K562 (cell line): ENCODE measurements around the gene GDF11. TPM values are rescaled to one million over a fixed set of nuclear protein-coding genes. Genes with fewer than 3 reads are reported as not detected.

ENCODE experiments used
- ELF1 ChIP-seq: fragments of 200-800 bp; sonication (Bioruptor generic); IDR thresholded peaks from 2 replicates; pipeline ENCODE4 v1.6.1; 2016; ENCODE audit warnings: missing genetic modification characterization, missing compliant biosample characterization
- RAD21 ChIP-seq, 2 experiments: fragments of 250-450 bp in 1 of 2; fragments of 450-650 bp in 1 of 2; sonication (Bioruptor Pico) in 1 of 2; formaldehyde crosslinking in 1 of 2; IDR thresholded peaks in 1 of 2; conservative IDR thresholded peaks in 1 of 2; 2 replicates each; pipeline versions ENCODE4 v1.4.0 to v1.8.0; 2020 to 2022; ENCODE audit warnings: mild to moderate bottlenecking in 2 of 2, moderate library complexity in 1 of 2
- RNF2 ChIP-seq: sonication (generic); IDR thresholded peaks from 2 replicates; pipeline ENCODE4 v1.6.1; 2016
- polyA plus RNA-seq, 8 experiments: library from polyadenylated mRNA; depleted of rRNA in 4 of 8; stranded (reverse) in 5 of 8; unstranded in 3 of 8; fragments of >200 nt; fragmentation: Nextera tagmentation in 2 of 8; fragmentation: Illumina TruSeq in 1 of 8; extraction: Ambion mirVana in 2 of 8; extraction: Trizol in 1 of 8; gene quantifications; 2 replicates each; pipeline versions ENCODE4 v1.2.1 to v1.2.3, GENCODE V29; 2011 to 2014; ENCODE audit warnings: inconsistent platforms in 1 of 8, missing spikeins in 1 of 8
- total RNA-seq, 7 experiments: library from RNA; depleted of rRNA in 6 of 7; stranded (reverse); fragments of >200 nt in 6 of 7; fragmentation: Illumina TruSeq in 2 of 7; extraction: Trizol in 2 of 7; gene quantifications; 2 replicates each; pipeline versions ENCODE4 v1.2.1 to v1.2.3, GENCODE V29; 2011 to 2021; ENCODE audit warnings: low replicate concordance in 1 of 7
- TF ChIP-seq, protein P1 (sequence below): sonication (generic); formaldehyde crosslinking; IDR thresholded peaks from 2 replicates; pipeline ENCODE4 v1.8.0; 2023; ENCODE audit warnings: missing genetic modification reagents, mild to moderate bottlenecking, borderline replicate concordance
- TF ChIP-seq, protein P2 (sequence below), 2 experiments: fragments of 450-650 bp in 1 of 2; sonication (generic) in 1 of 2; formaldehyde crosslinking in 1 of 2; IDR thresholded peaks; 2 replicates each; pipeline versions ENCODE4 v1.7.1 to v1.9.0; 2016 to 2022; ENCODE audit warnings: inconsistent platforms in 1 of 2, mild to moderate bottlenecking in 1 of 2, missing genetic modification reagents in 1 of 2
- TF ChIP-seq, protein P3 (sequence below): fragments of 250-450 bp; sonication (Bioruptor Pico); IDR thresholded peaks from 2 replicates; pipeline ENCODE4 v1.8.0; 2022; ENCODE audit warnings: inconsistent platforms

The GDF11 gene
- total and polyA plus RNA-seq, 9 of the 15 experiments (the other 6 are each of a cell fraction or from before 2014, with no cell fraction given): 1.4 to 15.7 (median 4.8) TPM

DNA sequence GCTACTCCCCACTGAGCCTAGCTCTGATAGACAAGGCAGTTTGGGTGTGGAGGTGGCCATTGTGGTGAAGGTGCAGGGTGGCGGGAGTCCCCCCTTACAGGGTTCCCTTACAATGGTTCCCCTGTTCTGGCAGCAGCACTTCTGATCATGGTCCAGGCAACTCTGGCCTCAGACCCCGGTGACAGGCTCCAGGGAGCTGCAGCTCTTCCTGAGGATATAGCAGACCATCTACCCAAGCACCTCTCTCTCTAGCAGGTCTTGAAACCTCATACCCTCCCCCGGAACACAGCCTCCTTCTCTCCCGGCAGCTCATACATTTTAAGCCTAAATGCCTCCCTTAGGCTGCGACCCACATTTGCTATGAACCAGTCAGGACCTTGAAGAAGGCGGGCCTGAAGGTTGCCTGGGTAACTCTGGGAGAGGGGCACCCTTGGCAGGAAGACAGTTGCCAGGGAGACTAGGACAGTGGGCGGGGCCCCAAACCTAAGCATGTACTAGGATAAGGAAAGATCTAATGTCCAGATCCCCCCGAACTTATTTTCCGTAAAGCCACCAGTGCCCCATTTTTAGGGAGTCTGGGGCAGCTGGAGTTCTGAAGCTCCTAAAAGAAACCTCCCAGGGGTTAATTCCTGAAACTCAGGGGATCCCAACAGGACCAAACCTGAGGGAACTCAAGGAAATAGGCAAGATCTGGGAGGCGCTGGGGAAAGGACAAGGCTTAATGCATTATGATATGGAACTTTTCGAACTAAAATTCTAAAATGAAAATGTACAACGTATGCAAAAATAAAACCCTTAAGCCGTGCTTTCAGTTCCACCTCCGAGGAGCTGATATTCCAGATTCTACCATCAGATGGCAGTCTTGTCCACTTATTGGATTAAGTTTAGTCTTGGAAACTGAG, 4.5 kb upstream of the GDF11 start (continued):
- TF ChIP-seq, protein P1, sequence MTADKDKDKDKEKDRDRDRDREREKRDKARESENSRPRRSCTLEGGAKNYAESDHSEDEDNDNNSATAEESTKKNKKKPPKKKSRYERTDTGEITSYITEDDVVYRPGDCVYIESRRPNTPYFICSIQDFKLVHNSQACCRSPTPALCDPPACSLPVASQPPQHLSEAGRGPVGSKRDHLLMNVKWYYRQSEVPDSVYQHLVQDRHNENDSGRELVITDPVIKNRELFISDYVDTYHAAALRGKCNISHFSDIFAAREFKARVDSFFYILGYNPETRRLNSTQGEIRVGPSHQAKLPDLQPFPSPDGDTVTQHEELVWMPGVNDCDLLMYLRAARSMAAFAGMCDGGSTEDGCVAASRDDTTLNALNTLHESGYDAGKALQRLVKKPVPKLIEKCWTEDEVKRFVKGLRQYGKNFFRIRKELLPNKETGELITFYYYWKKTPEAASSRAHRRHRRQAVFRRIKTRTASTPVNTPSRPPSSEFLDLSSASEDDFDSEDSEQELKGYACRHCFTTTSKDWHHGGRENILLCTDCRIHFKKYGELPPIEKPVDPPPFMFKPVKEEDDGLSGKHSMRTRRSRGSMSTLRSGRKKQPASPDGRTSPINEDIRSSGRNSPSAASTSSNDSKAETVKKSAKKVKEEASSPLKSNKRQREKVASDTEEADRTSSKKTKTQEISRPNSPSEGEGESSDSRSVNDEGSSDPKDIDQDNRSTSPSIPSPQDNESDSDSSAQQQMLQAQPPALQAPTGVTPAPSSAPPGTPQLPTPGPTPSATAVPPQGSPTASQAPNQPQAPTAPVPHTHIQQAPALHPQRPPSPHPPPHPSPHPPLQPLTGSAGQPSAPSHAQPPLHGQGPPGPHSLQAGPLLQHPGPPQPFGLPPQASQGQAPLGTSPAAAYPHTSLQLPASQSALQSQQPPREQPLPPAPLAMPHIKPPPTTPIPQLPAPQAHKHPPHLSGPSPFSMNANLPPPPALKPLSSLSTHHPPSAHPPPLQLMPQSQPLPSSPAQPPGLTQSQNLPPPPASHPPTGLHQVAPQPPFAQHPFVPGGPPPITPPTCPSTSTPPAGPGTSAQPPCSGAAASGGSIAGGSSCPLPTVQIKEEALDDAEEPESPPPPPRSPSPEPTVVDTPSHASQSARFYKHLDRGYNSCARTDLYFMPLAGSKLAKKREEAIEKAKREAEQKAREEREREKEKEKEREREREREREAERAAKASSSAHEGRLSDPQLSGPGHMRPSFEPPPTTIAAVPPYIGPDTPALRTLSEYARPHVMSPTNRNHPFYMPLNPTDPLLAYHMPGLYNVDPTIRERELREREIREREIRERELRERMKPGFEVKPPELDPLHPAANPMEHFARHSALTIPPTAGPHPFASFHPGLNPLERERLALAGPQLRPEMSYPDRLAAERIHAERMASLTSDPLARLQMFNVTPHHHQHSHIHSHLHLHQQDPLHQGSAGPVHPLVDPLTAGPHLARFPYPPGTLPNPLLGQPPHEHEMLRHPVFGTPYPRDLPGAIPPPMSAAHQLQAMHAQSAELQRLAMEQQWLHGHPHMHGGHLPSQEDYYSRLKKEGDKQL (CRISPR knock-in tag): no peak
- TF ChIP-seq, protein P2, sequence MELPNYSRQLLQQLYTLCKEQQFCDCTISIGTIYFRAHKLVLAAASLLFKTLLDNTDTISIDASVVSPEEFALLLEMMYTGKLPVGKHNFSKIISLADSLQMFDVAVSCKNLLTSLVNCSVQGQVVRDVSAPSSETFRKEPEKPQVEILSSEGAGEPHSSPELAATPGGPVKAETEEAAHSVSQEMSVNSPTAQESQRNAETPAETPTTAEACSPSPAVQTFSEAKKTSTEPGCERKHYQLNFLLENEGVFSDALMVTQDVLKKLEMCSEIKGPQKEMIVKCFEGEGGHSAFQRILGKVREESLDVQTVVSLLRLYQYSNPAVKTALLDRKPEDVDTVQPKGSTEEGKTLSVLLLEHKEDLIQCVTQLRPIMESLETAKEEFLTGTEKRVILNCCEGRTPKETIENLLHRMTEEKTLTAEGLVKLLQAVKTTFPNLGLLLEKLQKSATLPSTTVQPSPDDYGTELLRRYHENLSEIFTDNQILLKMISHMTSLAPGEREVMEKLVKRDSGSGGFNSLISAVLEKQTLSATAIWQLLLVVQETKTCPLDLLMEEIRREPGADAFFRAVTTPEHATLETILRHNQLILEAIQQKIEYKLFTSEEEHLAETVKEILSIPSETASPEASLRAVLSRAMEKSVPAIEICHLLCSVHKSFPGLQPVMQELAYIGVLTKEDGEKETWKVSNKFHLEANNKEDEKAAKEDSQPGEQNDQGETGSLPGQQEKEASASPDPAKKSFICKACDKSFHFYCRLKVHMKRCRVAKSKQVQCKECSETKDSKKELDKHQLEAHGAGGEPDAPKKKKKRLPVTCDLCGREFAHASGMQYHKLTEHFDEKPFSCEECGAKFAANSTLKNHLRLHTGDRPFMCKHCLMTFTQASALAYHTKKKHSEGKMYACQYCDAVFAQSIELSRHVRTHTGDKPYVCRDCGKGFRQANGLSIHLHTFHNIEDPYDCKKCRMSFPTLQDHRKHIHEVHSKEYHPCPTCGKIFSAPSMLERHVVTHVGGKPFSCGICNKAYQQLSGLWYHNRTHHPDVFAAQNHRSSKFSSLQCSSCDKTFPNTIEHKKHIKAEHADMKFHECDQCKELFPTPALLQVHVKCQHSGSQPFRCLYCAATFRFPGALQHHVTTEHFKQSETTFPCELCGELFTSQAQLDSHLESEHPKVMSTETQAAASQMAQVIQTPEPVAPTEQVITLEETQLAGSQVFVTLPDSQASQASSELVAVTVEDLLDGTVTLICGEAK (IDR thresholded peaks at IDR 0.05): 0 out of 2 replicates have a peak, but pooled peaks have one; percentile 39
- TF ChIP-seq, protein P2 (CRISPR knock-in tag; IDR thresholded peaks at IDR 0.05): no peak
- no peak for TF ChIP-seq RNF2
- TF ChIP-seq, protein P3, sequence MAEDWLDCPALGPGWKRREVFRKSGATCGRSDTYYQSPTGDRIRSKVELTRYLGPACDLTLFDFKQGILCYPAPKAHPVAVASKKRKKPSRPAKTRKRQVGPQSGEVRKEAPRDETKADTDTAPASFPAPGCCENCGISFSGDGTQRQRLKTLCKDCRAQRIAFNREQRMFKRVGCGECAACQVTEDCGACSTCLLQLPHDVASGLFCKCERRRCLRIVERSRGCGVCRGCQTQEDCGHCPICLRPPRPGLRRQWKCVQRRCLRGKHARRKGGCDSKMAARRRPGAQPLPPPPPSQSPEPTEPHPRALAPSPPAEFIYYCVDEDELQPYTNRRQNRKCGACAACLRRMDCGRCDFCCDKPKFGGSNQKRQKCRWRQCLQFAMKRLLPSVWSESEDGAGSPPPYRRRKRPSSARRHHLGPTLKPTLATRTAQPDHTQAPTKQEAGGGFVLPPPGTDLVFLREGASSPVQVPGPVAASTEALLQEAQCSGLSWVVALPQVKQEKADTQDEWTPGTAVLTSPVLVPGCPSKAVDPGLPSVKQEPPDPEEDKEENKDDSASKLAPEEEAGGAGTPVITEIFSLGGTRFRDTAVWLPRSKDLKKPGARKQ (CRISPR knock-in tag): no peak
- TF ChIP-seq RAD21 (CRISPR knock-in tag; conservative IDR thresholded peaks at IDR 0.05 in 1 of 2, IDR thresholded peaks at IDR 0.05 in 1 of 2): peak; percentile 94
- TF ChIP-seq ELF1 (tag): no peak
